ENCODE measurements around the gene CPSF4L. TPM values are rescaled to one million over a fixed set of nuclear protein-coding genes. Genes with fewer than 3 reads are reported as not detected.

CPSF4L gene
- total RNA-seq, 1 experiment from 2014 or later: not detected

- Histone ChIP-seq H3K27me3 (ENCODE audit: control insufficient read depth, insufficient read depth, low read length) (no peaks in the 10 kb centered on the region), H3K9me3 (ENCODE audit: control insufficient read depth, insufficient read depth, low read depth, low read length) (no peaks in the 10 kb centered on the region), H3K27ac (ENCODE audit: low read length) (peak overlapping the region; percentile 56; the same call in 1 of the 2 replicates), H3K4me1 (ENCODE audit: control insufficient read depth, insufficient read depth, low read length) (peaks cover 54% of the 10 kb centered on the region), H3K4me3 (ENCODE audit: low read depth in 2 of 2, low read length in 2 of 2) (no peak overlapping the region), H3K36me3 (ENCODE audit: control insufficient read depth, insufficient read depth, low read length) (no peaks in the 10 kb centered on the region)
- TF ChIP-seq SIN3A (IDR thresholded peaks at IDR 0.05; ENCODE audit: borderline replicate concordance, insufficient read depth, low read depth, low read length) (no peak), TCF7L2 (IDR thresholded peaks at IDR 0.05; ENCODE audit: low read depth, low read length) (no peak), POLR2AphosphoS5 (IDR thresholded peaks at IDR 0.05; ENCODE audit: low read depth, low read length) (no peak)
- TF ChIP-seq, protein P1, sequence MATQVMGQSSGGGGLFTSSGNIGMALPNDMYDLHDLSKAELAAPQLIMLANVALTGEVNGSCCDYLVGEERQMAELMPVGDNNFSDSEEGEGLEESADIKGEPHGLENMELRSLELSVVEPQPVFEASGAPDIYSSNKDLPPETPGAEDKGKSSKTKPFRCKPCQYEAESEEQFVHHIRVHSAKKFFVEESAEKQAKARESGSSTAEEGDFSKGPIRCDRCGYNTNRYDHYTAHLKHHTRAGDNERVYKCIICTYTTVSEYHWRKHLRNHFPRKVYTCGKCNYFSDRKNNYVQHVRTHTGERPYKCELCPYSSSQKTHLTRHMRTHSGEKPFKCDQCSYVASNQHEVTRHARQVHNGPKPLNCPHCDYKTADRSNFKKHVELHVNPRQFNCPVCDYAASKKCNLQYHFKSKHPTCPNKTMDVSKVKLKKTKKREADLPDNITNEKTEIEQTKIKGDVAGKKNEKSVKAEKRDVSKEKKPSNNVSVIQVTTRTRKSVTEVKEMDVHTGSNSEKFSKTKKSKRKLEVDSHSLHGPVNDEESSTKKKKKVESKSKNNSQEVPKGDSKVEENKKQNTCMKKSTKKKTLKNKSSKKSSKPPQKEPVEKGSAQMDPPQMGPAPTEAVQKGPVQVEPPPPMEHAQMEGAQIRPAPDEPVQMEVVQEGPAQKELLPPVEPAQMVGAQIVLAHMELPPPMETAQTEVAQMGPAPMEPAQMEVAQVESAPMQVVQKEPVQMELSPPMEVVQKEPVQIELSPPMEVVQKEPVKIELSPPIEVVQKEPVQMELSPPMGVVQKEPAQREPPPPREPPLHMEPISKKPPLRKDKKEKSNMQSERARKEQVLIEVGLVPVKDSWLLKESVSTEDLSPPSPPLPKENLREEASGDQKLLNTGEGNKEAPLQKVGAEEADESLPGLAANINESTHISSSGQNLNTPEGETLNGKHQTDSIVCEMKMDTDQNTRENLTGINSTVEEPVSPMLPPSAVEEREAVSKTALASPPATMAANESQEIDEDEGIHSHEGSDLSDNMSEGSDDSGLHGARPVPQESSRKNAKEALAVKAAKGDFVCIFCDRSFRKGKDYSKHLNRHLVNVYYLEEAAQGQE (IDR thresholded peaks at IDR 0.05; ENCODE audit: insufficient read depth in 1 of 2, low read depth in 2 of 2, low read length in 1 of 2): no peak
- TF ChIP-seq, protein P2, sequence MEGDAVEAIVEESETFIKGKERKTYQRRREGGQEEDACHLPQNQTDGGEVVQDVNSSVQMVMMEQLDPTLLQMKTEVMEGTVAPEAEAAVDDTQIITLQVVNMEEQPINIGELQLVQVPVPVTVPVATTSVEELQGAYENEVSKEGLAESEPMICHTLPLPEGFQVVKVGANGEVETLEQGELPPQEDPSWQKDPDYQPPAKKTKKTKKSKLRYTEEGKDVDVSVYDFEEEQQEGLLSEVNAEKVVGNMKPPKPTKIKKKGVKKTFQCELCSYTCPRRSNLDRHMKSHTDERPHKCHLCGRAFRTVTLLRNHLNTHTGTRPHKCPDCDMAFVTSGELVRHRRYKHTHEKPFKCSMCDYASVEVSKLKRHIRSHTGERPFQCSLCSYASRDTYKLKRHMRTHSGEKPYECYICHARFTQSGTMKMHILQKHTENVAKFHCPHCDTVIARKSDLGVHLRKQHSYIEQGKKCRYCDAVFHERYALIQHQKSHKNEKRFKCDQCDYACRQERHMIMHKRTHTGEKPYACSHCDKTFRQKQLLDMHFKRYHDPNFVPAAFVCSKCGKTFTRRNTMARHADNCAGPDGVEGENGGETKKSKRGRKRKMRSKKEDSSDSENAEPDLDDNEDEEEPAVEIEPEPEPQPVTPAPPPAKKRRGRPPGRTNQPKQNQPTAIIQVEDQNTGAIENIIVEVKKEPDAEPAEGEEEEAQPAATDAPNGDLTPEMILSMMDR (IDR thresholded peaks at IDR 0.05): no peak
- no TSS peak for BruUV-seq (replicated peaks)
- POLR2A ChIA-PET: interaction anchor here (0.5 kb wide), 1 partner anchor 10 kb away, joined by 4 read pairs; no protein-coding TSS in a partner anchor
- no peak for DNase-seq (ENCODE audit: low read depth, low spot score)
- ATAC-seq: no peak
- CTCF ChIA-PET: no interaction called here
- in situ Hi-C loops (cut with HindIII; ENCODE audit: low pct_unique_long_range_greater_than_20kb, low sequenced_read_pairs): loop anchor here (10.0 kb wide), 1 partner anchor 312 kb away; no protein-coding TSS in a partner anchor
- intact Hi-C loops (cut with micrococcal nuclease; ENCODE audit: unreplicated experiment): no loop called here
Observed at GRCh38 chr17:73286863-73287296, 25.2 kb upstream of the CPSF4L start.

GRCh38 chr17:73285916-73286862 lies 24.5 kb upstream of the CPSF4L start:
- Histone ChIP-seq H3K27ac (ENCODE audit: low read length) (peak overlapping the region; percentile 56; the same call in 1 of the 2 replicates), H3K9me3 (ENCODE audit: control insufficient read depth, insufficient read depth, low read depth, low read length) (no peaks in the 10 kb centered on the region), H3K36me3 (ENCODE audit: control insufficient read depth, insufficient read depth, low read length) (no peaks in the 10 kb centered on the region), H3K4me1 (ENCODE audit: control insufficient read depth, insufficient read depth, low read length) (peaks cover 47% of the 10 kb centered on the region), H3K27me3 (ENCODE audit: control insufficient read depth, insufficient read depth, low read length) (no peaks in the 10 kb centered on the region), H3K4me3 (ENCODE audit: low read depth in 2 of 2, low read length in 2 of 2) (no peak overlapping the region)
- no peak for TF ChIP-seq POLR2AphosphoS5 (IDR thresholded peaks at IDR 0.05; ENCODE audit: low read depth, low read length)
- TF ChIP-seq, protein P1 (IDR thresholded peaks at IDR 0.05; ENCODE audit: insufficient read depth in 1 of 2, low read depth in 2 of 2, low read length in 1 of 2): no peak
- no peak for TF ChIP-seq TCF7L2 (IDR thresholded peaks at IDR 0.05; ENCODE audit: low read depth, low read length)
- no peak for TF ChIP-seq SIN3A (IDR thresholded peaks at IDR 0.05; ENCODE audit: borderline replicate concordance, insufficient read depth, low read depth, low read length)
- TF ChIP-seq, protein P2 (IDR thresholded peaks at IDR 0.05): no peak
- DNase-seq (ENCODE audit: low read depth, low spot score) (no peak), ATAC-seq (no peak)
- ChIA-PET POLR2A (interaction anchor here (0.5 kb wide), 1 partner anchor 10 kb away, joined by 4 read pairs; no protein-coding TSS in a partner anchor), CTCF (no interaction called here)
- in situ Hi-C loops (cut with HindIII; ENCODE audit: low pct_unique_long_range_greater_than_20kb, low sequenced_read_pairs) (loop anchor here (10.0 kb wide), 1 partner anchor 311 kb away; no protein-coding TSS in a partner anchor), intact Hi-C loops (cut with micrococcal nuclease; ENCODE audit: unreplicated experiment) (no loop called here)
- no TSS peak for BruUV-seq (replicated peaks)

All from Panc1 (cell line).